DOHH2 (cell line): Measurements from ENCODE around the gene UBA7.

Experiments used
- H3F3A ChIP-seq: fragments of 200-600 bp; sonication (generic), shearing (Covaris generic); 2 replicates; pipeline ENCODE4 v1.6.0; 2016; ENCODE audit warnings: antibody characterized with exemption, mild to moderate bottlenecking; ENCODE audit not compliant: control insufficient read depth, insufficient read depth
- H3K27ac ChIP-seq: fragments of 200-600 bp; sonication (generic); 2 replicates; pipeline ENCODE4 v1.5.1; 2014; ENCODE audit warnings: low read depth, mild to moderate bottlenecking, low read length, moderate library complexity
- H3K27me3 ChIP-seq: fragments of 200-600 bp; sonication (generic); 2 replicates; pipeline ENCODE4 v1.6.1; 2014; ENCODE audit warnings: mild to moderate bottlenecking, low read length, mixed read lengths; ENCODE audit not compliant: control insufficient read depth
- H3K36me3 ChIP-seq: fragments of 200-600 bp; sonication (generic); 2 replicates; pipeline ENCODE4 v1.6.1; 2014; ENCODE audit warnings: mild to moderate bottlenecking, low read length, moderate library complexity, mixed read lengths; ENCODE audit not compliant: control insufficient read depth
- H3K4me1 ChIP-seq: fragments of 200-600 bp; sonication (generic); 2 replicates; pipeline ENCODE4 v1.6.1; 2014; ENCODE audit warnings: mild to moderate bottlenecking, low read length, mixed read lengths; ENCODE audit not compliant: control insufficient read depth
- H3K4me2 ChIP-seq: fragments of 200-600 bp; sonication (generic); 2 replicates; pipeline ENCODE4 v1.6.0; 2014; ENCODE audit warnings: mild to moderate bottlenecking, low read length, moderate library complexity
- H3K4me3 ChIP-seq: fragments of 200-600 bp; sonication (generic); 2 replicates; pipeline ENCODE4 v1.5.1; 2014; ENCODE audit warnings: mild to moderate bottlenecking, low read length, mixed read lengths
- H3K79me2 ChIP-seq: fragments of 200-600 bp; sonication (generic); 2 replicates; pipeline ENCODE4 v1.6.1; 2014; ENCODE audit warnings: mild to moderate bottlenecking, low read length, mixed read lengths; ENCODE audit not compliant: control insufficient read depth
- H3K9me2 ChIP-seq: fragments of 200-600 bp; sonication (generic); replicated peaks from 2 replicates; pipeline ENCODE4 v1.6.1; 2014; ENCODE audit warnings: mild to moderate bottlenecking, low read length, mixed read lengths; ENCODE audit not compliant: control insufficient read depth
- H3K9me3 ChIP-seq: fragments of 200-600 bp; sonication (generic); 2 replicates; pipeline ENCODE4 v1.6.1; 2014; ENCODE audit warnings: antibody characterized with exemption, low read length, mixed read lengths; ENCODE audit not compliant: control insufficient read depth, insufficient read depth
- H4K20me1 ChIP-seq: fragments of 200-600 bp; sonication (generic); 2 replicates; pipeline ENCODE4 v1.6.0; 2014; ENCODE audit warnings: low read depth, mild to moderate bottlenecking, antibody characterized with exemption, low read length, moderate library complexity; ENCODE audit not compliant: control insufficient read depth, insufficient read depth
- CTCF ChIP-seq: fragments of 200-600 bp; sonication (generic); IDR thresholded peaks from one replicate; pipeline ENCODE4 v1.5.1; 2014; ENCODE audit warnings: antibody characterized with exemption, mild to moderate bottlenecking, low read depth, low read length; ENCODE audit not compliant: poor library complexity, severe bottlenecking
- EZH2phosphoT487 ChIP-seq: fragments of 200-600 bp; sonication (generic); IDR thresholded peaks from 2 replicates; pipeline ENCODE4 v1.6.1; 2017; ENCODE audit warnings: borderline replicate concordance, mild to moderate bottlenecking, antibody characterized with exemption, low read length, moderate library complexity, mixed read lengths

The UBA7 gene

DNA sequence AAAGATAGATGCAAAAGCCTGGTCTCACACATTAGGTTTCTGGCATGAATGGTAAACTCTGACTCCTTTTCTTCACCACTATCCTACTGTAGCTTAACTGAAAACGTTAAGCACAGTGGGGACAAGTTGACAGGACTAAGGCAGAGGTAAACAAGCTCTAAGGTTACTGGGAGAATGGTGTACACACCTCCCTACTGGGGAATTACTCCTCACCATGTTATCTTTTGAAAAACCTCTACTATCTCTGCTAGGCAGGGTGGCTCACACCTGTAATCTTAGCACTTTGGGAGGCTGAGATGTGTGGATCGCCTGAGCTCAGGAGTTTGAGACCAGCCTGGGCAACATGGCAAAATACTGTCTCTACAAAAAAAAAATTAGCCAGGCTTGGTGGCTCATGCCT, 56.6 kb downstream of the UBA7 start:
- no peaks in the 10 kb centered on the region for H3K9me2 ChIP-seq
- H3K4me2 ChIP-seq: no peak overlapping the region
- no peak overlapping the region for H3K4me3 ChIP-seq
- H3K79me2 ChIP-seq: peaks cover 90% of the 10 kb centered on the region
- no peaks in the 10 kb centered on the region for H4K20me1 ChIP-seq
- H3F3A ChIP-seq: 0 out of 2 replicates have a peak, but pooled peaks cover 2% of the 10 kb centered on the region
- H3K9me3 ChIP-seq: no peaks in the 10 kb centered on the region
- no peaks in the 10 kb centered on the region; the same call in 1 of the 2 replicates for H3K36me3 ChIP-seq
- no peak for TF ChIP-seq EZH2phosphoT487
- TF ChIP-seq CTCF: no peak
- no peaks in the 10 kb centered on the region for H3K4me1 ChIP-seq
- no peak overlapping the region for H3K27ac ChIP-seq
- H3K27me3 ChIP-seq: no peaks in the 10 kb centered on the region

- H3K4me2 ChIP-seq: no peak overlapping the region
- H4K20me1 ChIP-seq: no peaks in the 10 kb centered on the region
- H3K4me3 ChIP-seq: no peak overlapping the region
- TF ChIP-seq CTCF (no peak), EZH2phosphoT487 (no peak)
- peaks cover 87% of the 10 kb centered on the region for H3K79me2 ChIP-seq
- H3K9me3 ChIP-seq: no peaks in the 10 kb centered on the region
- H3K27me3 ChIP-seq: no peaks in the 10 kb centered on the region
- no peaks in the 10 kb centered on the region; the same call in 1 of the 2 replicates for H3K36me3 ChIP-seq
- 0 out of 2 replicates have a peak, but pooled peaks cover 2% of the 10 kb centered on the region for H3F3A ChIP-seq
- no peak overlapping the region for H3K27ac ChIP-seq
- no peaks in the 10 kb centered on the region for H3K4me1 ChIP-seq
- H3K9me2 ChIP-seq: no peaks in the 10 kb centered on the region
Observed at GRCh38 chr3:49756036-49756435, 57.7 kb downstream of the UBA7 start.
